Activated CD4-positive, alpha-beta T cell treated with anti-CD3 and anti-CD28 coated beads, Interleukin-2, amount 50 U/mL, for 16 hours (primary cell): Measurements from ENCODE around the gene HTR2C.
"Not testable (repeated sequence)": the region's sequence is repeated elsewhere in the genome, so short reads cannot be mapped to it uniquely, and the experiment has no call there.

Experiments used
- DNase-seq: peaks from one replicate; pipeline ENCODE4 v3.0.0-alpha.2; 2020

Gene HTR2C

DNA sequence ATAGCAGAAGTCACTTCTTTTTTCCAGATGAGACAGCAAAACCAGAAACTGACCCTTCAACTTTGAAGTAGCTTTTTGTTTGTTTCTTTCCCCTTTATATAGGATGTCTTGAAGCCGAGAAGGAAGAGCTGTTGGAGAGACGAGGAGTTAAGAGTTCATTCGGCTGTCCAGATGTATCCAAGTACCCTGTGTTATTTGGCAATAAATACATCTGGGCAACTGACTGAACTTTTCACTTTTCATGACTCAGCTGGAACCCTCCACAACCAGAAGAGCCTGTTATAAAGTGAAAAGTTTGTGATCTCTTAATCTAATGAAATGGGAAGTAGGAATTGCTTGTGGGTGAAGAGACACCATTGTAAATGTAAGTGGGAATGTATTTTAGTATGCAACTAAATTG lies 131.2 kb downstream of the HTR2C start:
- DNase-seq, result no peak

- DNase-seq, result peak; percentile 4
Observed at GRCh38 chrX:114717921-114718320, 134.0 kb downstream of the HTR2C start.

DNA sequence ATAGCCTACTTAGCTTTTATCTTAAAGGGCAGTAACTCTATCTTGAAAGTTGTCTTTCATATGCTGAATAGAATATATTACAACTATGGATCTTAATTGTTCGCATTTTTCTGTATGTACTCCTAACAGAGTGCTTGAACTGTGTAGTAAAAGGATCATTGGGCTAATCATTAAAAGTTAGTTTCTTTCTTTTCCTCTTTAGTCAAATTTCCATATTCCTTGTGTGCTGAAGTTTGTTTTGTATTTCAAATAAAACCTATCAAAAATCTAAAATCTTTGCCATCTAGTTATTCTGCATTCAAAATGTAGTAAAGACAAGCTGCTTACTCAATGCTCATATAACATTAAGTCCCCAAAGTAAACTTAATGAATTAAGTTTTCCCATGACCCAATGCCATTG lies 182.7 kb downstream of the HTR2C start:
- no peak for DNase-seq

- DNase-seq, result no peak
Observed at GRCh38 chrX:114774691-114775090, 190.8 kb downstream of the HTR2C start.

GRCh38 chrX:114782925-114783324 lies 199.0 kb downstream of the HTR2C start:
- DNase-seq, result no peak

DNA sequence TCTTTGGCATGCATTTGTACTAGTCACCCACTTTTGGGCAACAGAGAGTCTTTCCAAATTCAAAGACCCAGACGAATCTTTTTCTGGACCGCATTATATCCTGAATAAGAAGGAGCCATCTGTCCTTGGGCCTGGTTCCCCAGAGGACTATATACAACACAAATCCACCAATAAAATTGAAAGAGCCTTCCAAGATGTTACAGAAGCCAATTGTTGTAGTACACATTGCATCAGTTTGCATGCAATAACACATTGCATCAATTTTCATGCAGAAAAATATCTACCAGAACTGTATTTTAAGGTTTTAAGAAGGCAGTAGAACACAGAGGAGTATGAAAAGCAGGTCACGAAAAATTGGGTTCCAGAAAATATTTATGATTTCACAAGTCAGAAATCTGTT lies 203.2 kb downstream of the HTR2C start:
- DNase-seq, result no peak

- DNase-seq, result no peak
Observed at GRCh38 chrX:114797494-114797893, 213.6 kb downstream of the HTR2C start.

DNA sequence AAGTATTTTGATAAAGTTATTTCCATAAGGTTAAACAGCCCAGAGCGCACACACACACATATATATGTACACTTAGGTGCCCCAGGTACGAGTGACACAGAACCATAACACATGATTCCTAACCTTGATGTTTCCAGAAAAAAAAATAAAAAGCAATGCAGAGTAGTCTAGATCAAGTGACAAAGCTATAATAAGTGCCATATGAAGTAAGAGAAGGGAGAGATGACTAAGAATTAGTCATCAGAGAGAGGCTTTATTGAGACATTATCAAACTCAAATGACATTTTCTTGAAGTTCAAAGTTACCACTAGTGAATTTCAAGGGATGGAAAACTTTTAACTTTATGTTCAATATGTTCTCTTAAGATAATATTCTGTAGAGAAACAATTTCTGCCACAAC lies 215.0 kb downstream of the HTR2C start:
- DNase-seq, result no peak

- no peak for DNase-seq
Observed at GRCh38 chrX:114800719-114801118, 216.8 kb downstream of the HTR2C start.

- no peak for DNase-seq
Observed at GRCh38 chrX:114819509-114819908, 235.6 kb downstream of the HTR2C start.

DNA sequence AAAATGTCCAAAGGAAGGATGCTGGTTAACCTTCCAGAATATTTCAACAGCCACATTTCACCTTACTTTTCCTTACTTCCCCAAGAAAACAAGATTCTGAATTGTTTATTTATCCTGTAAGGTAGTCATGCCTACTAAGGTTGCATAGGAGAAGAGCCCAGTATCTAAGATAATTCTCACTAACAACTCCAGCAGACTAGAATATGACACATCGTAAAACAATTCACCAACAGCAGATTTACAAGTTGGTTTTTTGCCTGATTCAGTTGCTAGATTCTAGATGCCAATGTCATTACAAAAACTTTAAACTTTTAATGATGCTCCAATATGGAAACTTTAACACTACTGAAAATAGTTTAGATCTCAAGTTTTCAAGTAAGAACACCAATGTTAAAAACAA lies 257.2 kb downstream of the HTR2C start:
- DNase-seq, result no peak

DNA sequence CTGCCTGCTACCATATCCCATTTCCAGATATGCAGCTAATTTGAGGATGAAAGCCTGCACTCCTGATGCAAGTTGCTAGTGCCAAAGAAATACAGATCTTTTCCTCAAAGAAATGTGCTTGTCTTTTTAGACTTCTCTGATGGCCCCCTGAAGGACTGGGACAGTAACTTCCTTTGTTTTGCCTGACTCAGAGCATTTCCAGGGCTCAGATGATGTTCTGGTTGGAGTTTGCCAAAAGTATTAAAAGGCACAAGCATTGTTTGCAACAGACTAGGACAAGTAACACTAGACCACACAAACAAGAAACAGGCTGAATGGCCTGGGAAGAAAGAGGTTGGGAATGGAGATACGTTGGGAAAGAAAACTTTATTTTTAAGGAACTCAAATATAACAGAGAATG lies 258.3 kb downstream of the HTR2C start:
- DNase-seq, result no peak

DNA sequence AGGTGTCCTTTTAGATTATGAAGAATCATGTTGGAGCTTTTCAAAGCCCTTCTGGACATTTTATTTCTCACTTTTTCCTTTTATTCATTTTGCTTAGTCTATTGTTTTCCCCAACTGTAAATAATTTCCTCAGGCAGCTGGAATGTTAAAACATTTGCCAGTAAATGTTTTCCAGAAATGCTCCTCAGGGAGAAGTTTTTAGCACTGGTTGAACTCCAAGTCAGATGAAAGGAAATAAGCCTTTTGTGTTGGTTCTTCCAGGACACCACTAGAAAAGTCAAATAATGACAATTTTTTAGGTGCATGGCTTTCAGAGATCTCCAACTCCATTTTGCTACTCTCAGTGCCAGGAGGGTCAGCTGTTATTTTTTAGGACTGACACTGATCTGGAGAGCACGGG lies 305.6 kb downstream of the HTR2C start:
- DNase-seq, result no peak

DNA sequence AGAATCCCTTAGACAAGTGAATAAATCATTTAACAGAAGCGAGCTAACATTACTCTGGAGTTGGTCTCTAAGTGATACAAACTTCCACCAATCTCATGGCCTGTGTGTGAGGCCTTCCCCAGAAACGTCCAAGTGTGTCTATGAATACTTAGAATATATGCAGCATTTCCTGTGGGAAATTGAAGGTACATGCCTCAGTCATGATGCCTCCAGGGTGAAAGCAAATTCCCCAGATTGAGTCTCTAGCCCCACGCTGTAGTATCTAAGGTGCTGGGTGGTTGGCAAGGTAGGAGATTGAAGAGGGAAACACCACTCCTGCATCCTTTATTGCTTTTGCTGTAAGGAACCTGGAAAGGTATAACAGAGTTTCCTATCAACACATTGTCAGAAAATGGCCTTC lies 319.7 kb downstream of the HTR2C start:
- DNase-seq, result no peak

- no peak for DNase-seq
Observed at GRCh38 chrX:114905251-114905650, 321.4 kb downstream of the HTR2C start.

- DNase-seq, result no peak
Observed at GRCh38 chrX:114906984-114907510, 323.2 kb downstream of the HTR2C start.

DNA sequence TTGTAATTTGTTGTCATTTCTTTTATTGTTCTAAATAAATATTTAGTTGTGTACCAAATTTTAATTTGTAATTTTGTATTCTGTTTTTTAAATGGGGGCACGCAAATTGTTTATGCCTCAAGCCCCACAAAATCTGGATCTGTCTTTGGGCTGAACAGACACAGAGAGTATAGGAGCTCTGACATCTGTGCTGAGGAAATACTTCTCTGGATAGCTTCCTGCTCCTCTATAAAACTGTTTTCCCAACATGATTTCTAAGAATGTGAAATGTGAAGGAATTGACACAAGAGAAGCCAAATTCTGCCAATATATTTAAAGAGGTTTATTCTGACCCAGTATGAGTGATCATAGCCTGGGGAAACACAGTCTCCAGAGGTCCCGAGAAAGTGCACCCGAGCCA lies 340.5 kb downstream of the HTR2C start:
- no peak for DNase-seq

GRCh38 chrX:114924856-114925255 lies 341.0 kb downstream of the HTR2C start:
- no peak for DNase-seq

- DNase-seq, result no peak
Observed at GRCh38 chrX:114930227-114930626, 346.3 kb downstream of the HTR2C start.

DNA sequence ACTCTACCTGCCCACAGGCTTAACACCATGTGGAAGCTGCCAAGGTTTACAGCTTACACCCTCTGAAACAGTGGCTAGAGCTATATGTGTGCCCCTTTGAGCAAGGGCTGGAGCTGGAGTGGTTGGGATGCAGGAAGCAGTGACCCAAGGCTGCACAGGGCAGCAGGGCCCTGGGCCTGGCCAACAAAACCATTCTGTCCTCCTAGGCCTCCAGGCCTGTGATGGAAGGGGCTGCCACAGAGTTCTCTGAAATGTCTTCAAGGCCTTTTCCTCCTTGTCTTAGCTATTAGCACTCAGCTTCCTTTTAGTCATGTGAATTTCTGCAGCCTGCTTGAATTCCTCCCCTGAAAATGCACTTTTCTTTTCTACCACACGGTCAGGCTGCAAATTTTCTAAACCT lies 348.7 kb downstream of the HTR2C start:
- DNase-seq, result no peak

- DNase-seq, result not testable (repeated sequence)
Observed at GRCh38 chrX:114933291-114933690, 349.4 kb downstream of the HTR2C start.

DNA sequence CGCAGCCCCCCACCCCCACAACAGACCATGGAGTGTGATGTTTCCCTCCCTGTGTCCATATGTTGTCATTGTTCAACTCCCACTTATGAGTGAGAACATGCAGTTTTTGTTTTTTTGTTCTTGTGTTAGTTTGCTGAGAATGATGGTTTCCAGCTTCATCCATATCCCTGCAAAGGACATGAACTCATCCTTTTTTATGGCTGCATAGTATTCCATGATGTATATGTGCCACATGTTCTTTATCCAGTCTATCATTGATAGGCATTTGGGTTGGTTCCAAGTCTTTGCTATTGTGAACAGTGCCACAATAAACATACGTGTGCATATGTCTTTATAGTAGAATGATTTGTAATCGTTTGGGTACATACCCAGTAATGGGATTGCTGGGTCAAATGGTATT lies 353.2 kb downstream of the HTR2C start:
- DNase-seq, result not testable (repeated sequence)

DNA sequence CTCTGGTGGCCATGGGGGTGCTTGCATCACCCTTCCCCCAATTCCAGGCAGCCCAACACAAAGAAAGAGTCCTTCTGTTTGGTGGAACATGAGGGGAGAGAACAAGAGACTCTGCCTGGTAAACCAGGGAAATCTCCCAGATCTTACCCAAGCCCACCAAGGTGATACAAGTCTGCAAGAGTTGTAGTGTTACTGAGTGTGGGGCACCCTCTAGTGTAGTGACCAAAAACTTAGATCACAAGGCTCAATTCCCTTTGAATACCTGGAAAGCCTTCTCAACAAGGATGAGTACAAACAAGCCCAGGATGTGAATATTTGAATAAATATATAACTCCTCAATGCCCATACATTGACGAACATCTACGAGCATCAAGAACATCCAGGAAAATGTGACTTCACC lies 368.8 kb downstream of the HTR2C start:
- no peak for DNase-seq
